Neural cell (in vitro differentiated cells): ENCODE data around the gene NTPCR. TPM values are rescaled to one million over a fixed set of nuclear protein-coding genes. Genes with fewer than 3 reads are reported as not detected.

Experiments used
- H2AFZ ChIP-seq: fragments of 200-600, 300-800 bp; sonication (generic), shearing (Covaris generic); 2 replicates; pipeline ENCODE4 v1.6.0; 2014; ENCODE audit warnings: low read depth, mild to moderate bottlenecking, antibody characterized with exemption, low read length, moderate library complexity
- H3F3A ChIP-seq: fragments of 200-600 bp; shearing (Covaris generic); 2 replicates; pipeline ENCODE4 v1.6.1; 2016; ENCODE audit warnings: mild to moderate bottlenecking, moderate library complexity, mixed read lengths, antibody characterized with exemption, low read length; ENCODE audit not compliant: insufficient read depth, poor library complexity, severe bottlenecking
- H3K27ac ChIP-seq: fragments of 200-600, 300-800 bp; sonication (generic), shearing (Covaris generic); 2 replicates; pipeline ENCODE4 v1.5.1; 2014; ENCODE audit warnings: mild to moderate bottlenecking, low read length, moderate library complexity
- H3K27me3 ChIP-seq: fragments of 300-800, 200-600 bp; sonication (generic), shearing (Covaris generic); 2 replicates; pipeline ENCODE4 v1.6.0; 2014; ENCODE audit warnings: mild to moderate bottlenecking, low read depth, low read length, moderate library complexity; ENCODE audit not compliant: insufficient read depth
- H3K36me3 ChIP-seq: fragments of 300-800, 200-600 bp; sonication (generic), shearing (Covaris generic); 2 replicates; pipeline ENCODE4 v1.5.1; 2014; ENCODE audit warnings: mild to moderate bottlenecking, antibody characterized with exemption, low read length, moderate library complexity; ENCODE audit not compliant: insufficient read depth
- H3K4me2 ChIP-seq: fragments of 300-800, 200-600 bp; sonication (generic), shearing (Covaris generic); 2 replicates; pipeline ENCODE4 v1.6.0; 2014; ENCODE audit warnings: mild to moderate bottlenecking, low read length
- H3K4me3 ChIP-seq: fragments of 300-800, 200-600 bp; sonication (generic), shearing (Covaris generic); 2 replicates; pipeline ENCODE4 v1.5.1; 2014; ENCODE audit warnings: mild to moderate bottlenecking, low read length, moderate library complexity
- H3K79me2 ChIP-seq: fragments of 200-600 bp; shearing (Covaris generic); replicated peaks from 2 replicates; pipeline ENCODE4 v1.6.0; 2014; ENCODE audit warnings: mild to moderate bottlenecking, low read length, moderate library complexity; ENCODE audit not compliant: insufficient read depth
- H3K9ac ChIP-seq: fragments of 300-800, 200-600 bp; sonication (generic), shearing (Covaris generic); 2 replicates; pipeline ENCODE4 v1.6.1; 2016; ENCODE audit warnings: mild to moderate bottlenecking, low read length, mixed read lengths
- H3K9me2 ChIP-seq: fragments of 200-600 bp; shearing (Covaris generic); 2 replicates; pipeline ENCODE4 v1.6.1; 2016; ENCODE audit warnings: mild to moderate bottlenecking, low read length, mixed read lengths; ENCODE audit not compliant: insufficient read depth
- H3K9me3 ChIP-seq: fragments of 200-600, 300-800 bp; sonication (generic), shearing (Covaris generic); 2 replicates; pipeline ENCODE4 v1.6.1; 2016; ENCODE audit warnings: mild to moderate bottlenecking, mixed run types, low read length, moderate library complexity, mixed read lengths
- H4K20me1 ChIP-seq: fragments of 200-600 bp; shearing (Covaris generic); 2 replicates; pipeline ENCODE4 v1.6.1; 2016; ENCODE audit warnings: mild to moderate bottlenecking, mixed run types; ENCODE audit not compliant: insufficient read depth
- CTCF ChIP-seq: fragments of 450-650 bp; IDR thresholded peaks from 2 replicates; pipeline ENCODE4 v1.5.1; 2014; ENCODE audit warnings: antibody characterized with exemption, mild to moderate bottlenecking, moderate library complexity; ENCODE audit not compliant: poor library complexity, severe bottlenecking
- EP300 ChIP-seq: fragments of 450-650 bp; conservative IDR thresholded peaks from 2 replicates; pipeline ENCODE4 v1.6.1; 2014; ENCODE audit warnings: antibody characterized with exemption, mild to moderate bottlenecking, moderate library complexity; ENCODE audit not compliant: poor library complexity, severe bottlenecking
- EZH2 ChIP-seq: fragments of 200-600, 300-800 bp; shearing (Covaris generic), sonication (generic); IDR thresholded peaks from 2 replicates; pipeline ENCODE4 v1.6.1; 2014; ENCODE audit warnings: antibody characterized with exemption, low read length, borderline replicate concordance, mild to moderate bottlenecking; ENCODE audit not compliant: insufficient read depth, poor library complexity, severe bottlenecking
- MXI1 ChIP-seq: fragments of 450-650 bp; conservative IDR thresholded peaks from 2 replicates; pipeline ENCODE4 v1.6.1; 2014; ENCODE audit warnings: antibody characterized with exemption, mild to moderate bottlenecking; ENCODE audit not compliant: poor library complexity, severe bottlenecking
- POLR2AphosphoS5 ChIP-seq: IDR thresholded peaks from 2 replicates; pipeline ENCODE4 v1.6.1; 2012
- RAD21 ChIP-seq: fragments of 450-650 bp; conservative IDR thresholded peaks from 2 replicates; pipeline ENCODE4 v1.6.1; 2014; ENCODE audit warnings: antibody characterized with exemption, mild to moderate bottlenecking, moderate library complexity
- REST ChIP-seq: IDR thresholded peaks from 2 replicates; pipeline ENCODE4 v1.6.1; 2012; ENCODE audit warnings: borderline replicate concordance
- SMC3 ChIP-seq: fragments of 450-650 bp; conservative IDR thresholded peaks from 2 replicates; pipeline ENCODE4 v1.6.1; 2014; ENCODE audit warnings: antibody characterized with exemption, mild to moderate bottlenecking, moderate library complexity; ENCODE audit not compliant: poor library complexity
- TAF1 ChIP-seq: IDR thresholded peaks from 2 replicates; pipeline ENCODE4 v1.6.1; 2012; ENCODE audit warnings: low read depth
- polyA plus RNA-seq: library from polyadenylated mRNA; depleted of rRNA; stranded (reverse); fragments of >200 nt; gene quantifications from 2 replicates; pipeline ENCODE4 v1.2.3, GENCODE V29; 2014

NTPCR gene
- polyA plus RNA-seq, 1 donor from 2014 or later = 36.7 TPM

GRCh38 chr1:232954594-232955365, 4.4 kb downstream of the NTPCR start:
- no peak for TF ChIP-seq RAD21
- Histone ChIP-seq H4K20me1 (no peaks in the 10 kb centered on the region), H3K36me3 (peaks cover 7% of the 10 kb centered on the region), H2AFZ (no peak overlapping the region), H3K79me2 (peaks cover 15% of the 10 kb centered on the region), H3K4me3 (no peak overlapping the region), H3K27me3 (no peaks in the 10 kb centered on the region), H3K27ac (no peak overlapping the region), H3K4me2 (no peak overlapping the region), H3K9me3 (no peaks in the 10 kb centered on the region), H3K9me2 (no peaks in the 10 kb centered on the region), H3F3A (no peaks in the 10 kb centered on the region), H3K9ac (no peak overlapping the region)

- peaks cover 7% of the 10 kb centered on the region for H3K36me3 ChIP-seq
- H3K4me2 ChIP-seq = no peak overlapping the region
- no peaks in the 10 kb centered on the region for H3K9me3 ChIP-seq
- TF ChIP-seq CTCF (no peak), POLR2AphosphoS5 (no peak)
- no peak overlapping the region for H3K27ac ChIP-seq
- H3F3A ChIP-seq = no peaks in the 10 kb centered on the region
- H3K27me3 ChIP-seq = no peaks in the 10 kb centered on the region
- no peaks in the 10 kb centered on the region for H3K9me2 ChIP-seq
- peaks cover 15% of the 10 kb centered on the region for H3K79me2 ChIP-seq
- H3K9ac ChIP-seq = no peak overlapping the region
- no peak overlapping the region for H2AFZ ChIP-seq
- no peaks in the 10 kb centered on the region for H4K20me1 ChIP-seq
- H3K4me3 ChIP-seq = no peak overlapping the region
Measured at GRCh38 chr1:232956081-232956480, 5.7 kb downstream of the NTPCR start.

- peaks cover 11% of the 10 kb centered on the region for H3K79me2 ChIP-seq
Measured at GRCh38 chr1:232958067-232958466, 7.7 kb downstream of the NTPCR start.

More at GRCh38 chr1:232958067-232958466, 7.7 kb downstream of the NTPCR start:
- no peaks in the 10 kb centered on the region for H3K9me3 ChIP-seq
- H3K27me3 ChIP-seq = no peaks in the 10 kb centered on the region
- H2AFZ ChIP-seq = no peak overlapping the region
- peaks cover 7% of the 10 kb centered on the region for H3K36me3 ChIP-seq
- H4K20me1 ChIP-seq = no peaks in the 10 kb centered on the region
- H3K27ac ChIP-seq = no peak overlapping the region
- H3K4me2 ChIP-seq = no peak overlapping the region
- H3F3A ChIP-seq = no peaks in the 10 kb centered on the region
- no peak overlapping the region for H3K9ac ChIP-seq
- no peak overlapping the region for H3K4me3 ChIP-seq
- no peaks in the 10 kb centered on the region for H3K9me2 ChIP-seq
- TF ChIP-seq POLR2AphosphoS5 (no peak), MXI1 (no peak), EP300 (no peak), TAF1 (no peak), CTCF (no peak), RAD21 (no peak), SMC3 (no peak), REST (no peak), EZH2 (no peak)
